T-helper 2 cell treated with Interferon-gamma antibody and Interleukin-4, amounts not matched to agents 5 μg/mL and 100 μg/mL, for 36 hours (primary cell): Measurements from ENCODE around the gene ANKK1.
A peak's percentile ranks its signal among the peaks of the same experiment; 100 is the strongest.

Source experiments
- DNase-seq: peaks from one replicate; pipeline ENCODE4 v3.0.0; 2021; ENCODE audit warnings: low spot score
- H3K27ac Mint-ChIP-seq: one replicate; pipeline ENCODE4 v1.8.0; 2021; ENCODE audit warnings: mild to moderate bottlenecking, mixed read lengths
- H3K27me3 Mint-ChIP-seq: one replicate; pipeline ENCODE4 v1.8.0; 2021; ENCODE audit warnings: low read depth, mixed read lengths
- H3K36me3 Mint-ChIP-seq: one replicate; pipeline ENCODE4 v1.8.0; 2021; ENCODE audit warnings: low read depth, mixed read lengths
- H3K4me1 Mint-ChIP-seq: one replicate; pipeline ENCODE4 v1.8.0; 2021; ENCODE audit warnings: low read depth, mixed read lengths
- H3K4me3 Mint-ChIP-seq: one replicate; pipeline ENCODE4 v1.8.0; 2022; ENCODE audit warnings: mild to moderate bottlenecking, moderate library complexity, mixed read lengths
- H3K9me3 Mint-ChIP-seq: one replicate; pipeline ENCODE4 v1.8.0; 2021; ENCODE audit warnings: mixed read lengths

The ANKK1 gene

GRCh38 chr11:113440816-113441215 is 53.2 kb downstream of the ANKK1 start:
- Mint-ChIP-seq H3K27ac (no peak overlapping the region), H3K36me3 (no peaks in the 10 kb centered on the region), H3K27me3 (peaks cover 8% of the 10 kb centered on the region), H3K9me3 (no peaks in the 10 kb centered on the region), H3K4me3 (no peak overlapping the region), H3K4me1 (peaks cover 4% of the 10 kb centered on the region)
- no peak for DNase-seq

- no peak for DNase-seq
- H3K27ac Mint-ChIP-seq, result no peak overlapping the region
- H3K4me3 Mint-ChIP-seq, result no peak overlapping the region
- H3K36me3 Mint-ChIP-seq, result no peaks in the 10 kb centered on the region
- peaks cover 21% of the 10 kb centered on the region for H3K4me1 Mint-ChIP-seq
- H3K9me3 Mint-ChIP-seq, result no peaks in the 10 kb centered on the region
- peaks cover 5% of the 10 kb centered on the region for H3K27me3 Mint-ChIP-seq
Observed at GRCh38 chr11:113444502-113445123, 57.0 kb downstream of the ANKK1 start.

GRCh38 chr11:113446112-113446511 is 58.5 kb downstream of the ANKK1 start:
- H3K27ac Mint-ChIP-seq, result peak overlapping the region; percentile 51

GRCh38 chr11:113446938-113447337 is 59.4 kb downstream of the ANKK1 start:
- Mint-ChIP-seq H3K9me3 (no peaks in the 10 kb centered on the region), H3K27me3 (peaks cover 9% of the 10 kb centered on the region), H3K4me3 (no peak overlapping the region), H3K36me3 (no peaks in the 10 kb centered on the region), H3K4me1 (peaks cover 17% of the 10 kb centered on the region), H3K27ac (no peak overlapping the region)
- no peak for DNase-seq

More at GRCh38 chr11:113446112-113446511, 58.5 kb downstream of the ANKK1 start:
- Mint-ChIP-seq H3K4me1 (peaks cover 17% of the 10 kb centered on the region), H3K4me3 (no peak overlapping the region), H3K27me3 (peaks cover 9% of the 10 kb centered on the region), H3K36me3 (no peaks in the 10 kb centered on the region), H3K9me3 (no peaks in the 10 kb centered on the region)
- peak; percentile 52 for DNase-seq

GRCh38 chr11:113447621-113448315 is 60.2 kb downstream of the ANKK1 start:
- peak; percentile 52 for DNase-seq
- Mint-ChIP-seq H3K36me3 (no peaks in the 10 kb centered on the region), H3K4me1 (peaks cover 17% of the 10 kb centered on the region), H3K9me3 (no peaks in the 10 kb centered on the region), H3K27me3 (peaks cover 9% of the 10 kb centered on the region), H3K4me3 (peak overlapping the region; percentile 4), H3K27ac (peak overlapping the region; percentile 55)

- H3K4me3 Mint-ChIP-seq, result no peak overlapping the region
- no peak for DNase-seq
- no peaks in the 10 kb centered on the region for H3K36me3 Mint-ChIP-seq
- H3K9me3 Mint-ChIP-seq, result no peaks in the 10 kb centered on the region
- H3K27ac Mint-ChIP-seq, result no peak overlapping the region
- H3K4me1 Mint-ChIP-seq, result peaks cover 17% of the 10 kb centered on the region
- H3K27me3 Mint-ChIP-seq, result peaks cover 8% of the 10 kb centered on the region
Observed at GRCh38 chr11:113448316-113448677, 60.7 kb downstream of the ANKK1 start.

- no peak overlapping the region for H3K27ac Mint-ChIP-seq
- H3K27me3 Mint-ChIP-seq, result peaks cover 9% of the 10 kb centered on the region
- DNase-seq, result no peak
- H3K9me3 Mint-ChIP-seq, result no peaks in the 10 kb centered on the region
- no peaks in the 10 kb centered on the region for H3K36me3 Mint-ChIP-seq
- no peak overlapping the region for H3K4me3 Mint-ChIP-seq
- peaks cover 17% of the 10 kb centered on the region for H3K4me1 Mint-ChIP-seq
Observed at GRCh38 chr11:113449743-113450142, 62.2 kb downstream of the ANKK1 start.
